Neutrophil (primary cell): ENCODE results near the gene GABPA.

Experiments
- H3K27ac ChIP-seq: fragments of 200-600 bp; sonication (generic); 2 replicates; pipeline ENCODE4 v1.5.1; 2016; ENCODE audit warnings: mild to moderate bottlenecking, moderate library complexity
- H3K27me3 ChIP-seq: fragments of 200-600 bp; sonication (generic); 2 replicates; pipeline ENCODE4 v1.6.0; 2016; ENCODE audit warnings: mild to moderate bottlenecking
- H3K36me3 ChIP-seq: fragments of 200-600 bp; sonication (generic); 2 replicates; pipeline ENCODE4 v1.5.1; 2017
- H3K4me1 ChIP-seq, 2 experiments: fragments of 200-600 bp in 1 of 2; sonication (generic) in 1 of 2; 1 replicate in 1 of 2; 2 replicates in 1 of 2; pipeline versions ENCODE4 v1.5.1 to v1.6.1; 2013 to 2016; ENCODE audit warnings: low read depth in 1 of 2, low read length in 1 of 2, mild to moderate bottlenecking in 1 of 2, moderate library complexity in 1 of 2; ENCODE audit not compliant: control insufficient read depth in 1 of 2, insufficient read depth in 1 of 2
- H3K4me3 ChIP-seq, 2 experiments: fragments of 200-600 bp in 1 of 2; sonication (generic) in 1 of 2; 1 replicate in 1 of 2; 2 replicates in 1 of 2; pipeline ENCODE4 v1.5.1; 2013 to 2016; ENCODE audit warnings: low read depth in 1 of 2, low read length in 1 of 2, mild to moderate bottlenecking in 1 of 2, moderate library complexity in 1 of 2
- H3K9me3 ChIP-seq: fragments of 200-600 bp; sonication (generic); 2 replicates; pipeline ENCODE4 v1.5.1; 2016
- CTCF ChIP-seq: fragments of 200-600 bp; sonication (generic); IDR thresholded peaks from 2 replicates; pipeline ENCODE4 v1.5.1; 2016; ENCODE audit warnings: antibody characterized with exemption

GABPA gene

GRCh38 chr21:25818551-25818950, 83.8 kb downstream of the GABPA start:
- H3K4me3 ChIP-seq = no peak overlapping the region
- no peak for TF ChIP-seq CTCF
- no peak overlapping the region for H3K27ac ChIP-seq
- no peaks in the 10 kb centered on the region for H3K36me3 ChIP-seq
- no peaks in the 10 kb centered on the region for H3K27me3 ChIP-seq
- no peaks in the 10 kb centered on the region for H3K4me1 ChIP-seq
- H3K9me3 ChIP-seq = no peaks in the 10 kb centered on the region
